ENCODE measurements around the gene AOC3. TPM values are rescaled to one million over a fixed set of nuclear protein-coding genes. Genes with fewer than 3 reads are reported as not detected.
"Not testable (repeated sequence)": the region's sequence is repeated elsewhere in the genome, so short reads cannot be mapped to it uniquely, and the experiment has no call there.

The AOC3 gene
- total RNA-seq, 1 experiment from 2014 or later: 0.17 TPM

DNA sequence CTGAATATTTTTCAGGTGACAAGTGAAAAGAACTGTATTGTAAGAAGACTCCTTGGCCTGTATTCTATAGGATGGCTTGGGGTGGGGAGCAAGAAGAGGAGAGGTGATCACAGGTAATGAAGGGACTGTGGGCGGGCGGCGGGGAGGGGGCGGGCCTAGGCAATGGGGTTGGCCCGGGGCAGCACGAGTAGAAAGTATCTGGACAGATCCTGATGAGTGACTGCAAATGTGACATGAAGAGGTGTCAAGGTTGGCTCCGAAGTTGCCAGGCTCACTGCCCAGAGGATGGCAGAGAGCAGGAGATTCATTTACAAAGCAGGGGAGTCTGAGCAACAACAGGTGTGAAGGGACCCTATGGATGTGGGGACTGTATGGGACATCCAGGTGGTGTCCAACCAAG lies 38.8 kb downstream of the AOC3 start:
- no peak for DNase-seq (ENCODE audit: low read depth)

DNA sequence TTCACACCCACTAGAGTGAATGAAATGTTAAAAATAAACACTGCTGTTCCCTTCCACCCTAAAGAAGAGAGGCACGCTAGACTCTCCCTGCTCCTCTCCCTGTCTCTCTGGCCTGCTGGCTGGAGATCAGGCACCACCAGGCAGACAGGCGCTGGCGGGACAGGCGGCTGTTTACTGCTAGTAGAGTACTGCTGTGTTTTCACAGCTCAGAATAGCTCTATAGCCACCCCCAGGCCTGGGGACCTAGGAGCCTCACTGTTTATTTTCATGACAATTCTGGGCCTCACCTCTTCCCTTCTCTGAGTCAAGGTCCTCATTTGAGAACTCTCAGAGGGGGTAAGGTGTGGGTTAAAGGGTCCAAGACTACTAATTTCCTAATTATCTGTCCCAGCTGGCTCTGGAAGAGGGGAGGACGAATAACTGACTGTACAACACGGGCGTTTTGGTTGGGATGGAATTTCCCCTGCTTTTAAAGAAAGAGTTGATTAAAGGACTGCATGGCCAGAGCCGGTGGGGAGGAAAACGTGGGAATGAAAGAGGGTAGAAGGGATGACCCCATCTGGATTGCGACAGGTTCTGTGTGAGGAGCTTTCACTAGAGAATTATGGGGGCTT lies 40.6 kb downstream of the AOC3 start:
- no peak for DNase-seq (ENCODE audit: low read depth)

DNA sequence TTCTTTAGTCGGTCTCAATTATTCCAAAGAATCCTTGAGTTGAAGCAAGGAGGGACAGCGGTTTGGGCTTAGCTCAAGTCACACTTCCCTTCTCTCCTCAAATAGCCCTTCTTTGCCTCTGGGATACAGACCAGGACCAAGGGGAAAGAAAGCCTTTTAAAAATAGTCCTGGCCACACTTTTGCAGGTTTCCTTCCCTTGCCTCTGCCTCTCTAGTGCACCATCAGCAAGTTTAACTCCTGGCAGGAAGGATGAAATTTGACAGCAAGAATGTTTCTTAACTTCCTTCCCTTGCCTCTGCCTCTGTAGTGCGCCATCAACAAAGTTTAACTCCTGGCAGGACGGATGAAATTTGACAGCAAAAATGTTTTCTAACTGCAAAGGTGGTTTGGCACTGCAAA lies 42.4 kb downstream of the AOC3 start:
- DNase-seq (ENCODE audit: low read depth): no peak

DNA sequence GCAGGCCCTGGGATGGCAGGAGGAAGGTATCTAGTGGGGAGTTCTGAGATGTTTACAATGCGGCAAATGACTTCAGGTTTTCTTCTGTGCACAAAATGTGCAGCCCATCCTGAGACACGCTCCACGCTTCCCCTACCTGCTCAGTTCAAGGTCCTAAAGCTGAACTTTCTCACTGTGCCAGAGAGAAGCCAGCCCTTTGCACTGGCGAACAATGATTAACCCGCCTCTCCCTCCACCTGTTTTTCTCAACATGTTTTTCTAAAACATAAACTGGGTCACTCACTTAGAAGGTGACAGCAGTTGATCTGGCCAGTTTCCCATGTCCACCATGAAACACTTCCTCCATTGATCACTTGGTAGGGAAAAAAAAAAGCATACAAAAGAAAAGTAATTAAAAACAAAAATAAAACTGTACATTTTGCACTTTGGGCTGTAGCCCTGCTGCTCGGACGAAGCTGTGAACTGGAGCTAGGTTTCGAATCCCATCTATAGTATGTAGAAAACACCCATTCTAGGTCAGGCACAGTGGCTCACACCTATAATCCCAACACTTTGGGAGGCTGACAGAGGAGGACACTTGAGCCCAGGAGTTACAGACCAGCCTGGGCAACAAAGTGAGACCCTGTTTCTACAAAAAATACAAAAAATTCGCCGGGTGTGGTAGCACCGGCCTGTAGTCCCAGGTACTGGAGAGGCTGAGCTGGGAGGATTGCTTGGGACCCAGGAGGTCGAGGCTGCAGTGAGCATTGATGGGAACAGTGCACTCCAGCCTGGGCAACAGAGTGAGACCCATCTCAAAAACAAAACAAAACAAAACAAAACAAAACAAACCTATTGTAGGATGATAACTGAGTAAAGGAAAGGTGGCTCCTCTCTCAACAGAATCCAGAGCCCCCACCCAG lies 43.5 kb downstream of the AOC3 start:
- no peak for DNase-seq (ENCODE audit: low read depth)

DNA sequence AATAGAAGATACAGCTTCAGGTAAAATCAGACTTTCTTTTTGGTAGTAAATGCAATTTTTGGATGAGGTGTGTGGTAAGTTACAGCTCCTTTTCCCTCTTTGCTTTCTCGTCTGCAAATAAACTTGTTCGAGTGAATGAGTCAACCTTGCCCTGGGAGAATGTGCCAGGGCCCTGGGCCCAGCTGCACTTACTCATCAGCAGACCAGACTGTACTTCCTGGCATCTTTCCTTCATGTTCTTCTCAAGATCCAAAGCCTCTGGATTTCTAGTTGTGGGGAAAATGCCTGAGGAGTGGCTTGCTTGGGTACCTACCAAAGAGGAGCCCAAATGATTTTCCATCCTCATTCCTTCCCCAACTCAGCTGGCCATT lies 44.2 kb downstream of the AOC3 start:
- DNase-seq (ENCODE audit: low read depth): peak; percentile 53

DNA sequence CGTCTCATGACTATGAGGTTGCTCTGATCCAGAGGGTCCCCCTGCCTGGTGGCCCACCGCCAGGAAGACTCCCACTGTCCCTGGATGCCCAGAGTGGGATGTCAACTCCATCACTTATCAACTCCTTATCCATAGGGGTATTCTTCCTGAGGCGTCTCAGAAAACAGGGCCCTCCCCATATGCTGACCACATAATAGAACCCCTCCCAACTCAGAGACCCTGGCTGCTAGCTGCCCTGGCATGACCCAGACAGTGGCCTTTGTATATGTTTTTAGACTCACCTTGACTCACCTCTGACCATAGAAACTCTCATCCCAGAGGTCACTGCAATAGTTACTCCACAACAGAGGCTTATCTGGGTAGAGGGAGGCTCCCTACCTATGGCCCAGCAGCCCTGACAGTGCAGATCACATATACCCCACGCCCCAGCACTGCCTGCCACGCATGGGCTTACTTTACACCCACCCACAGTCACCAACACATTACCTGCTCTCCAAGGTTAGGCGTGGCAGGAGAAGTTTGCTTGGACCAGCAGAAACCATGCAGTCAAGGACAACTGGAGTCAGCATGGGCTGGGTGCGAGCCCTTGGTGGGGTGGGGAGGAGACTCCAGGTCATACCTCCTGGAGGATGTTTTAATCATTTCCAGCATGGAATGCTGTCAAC lies 47.3 kb downstream of the AOC3 start:
- no peak for DNase-seq (ENCODE audit: low read depth)

DNA sequence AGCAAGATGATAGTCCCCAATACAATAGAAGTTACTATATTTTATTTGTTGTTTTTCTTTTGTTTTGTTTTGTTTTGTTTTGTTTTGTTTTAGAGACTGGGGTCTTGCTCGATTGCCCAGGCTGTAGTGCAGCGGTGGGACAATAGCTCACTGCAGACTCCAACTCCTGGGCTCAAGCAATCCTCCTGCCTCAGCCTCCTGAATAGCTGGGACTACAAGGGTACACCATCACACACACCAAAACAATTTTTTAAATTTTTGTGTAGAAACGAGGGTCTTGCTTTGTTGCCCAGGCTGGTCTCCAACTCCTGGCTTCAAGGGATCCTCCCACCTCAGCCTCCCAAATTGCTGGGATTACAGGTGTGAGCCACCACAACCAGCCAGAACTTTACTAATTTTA lies 49.0 kb downstream of the AOC3 start:
- not testable (repeated sequence) for DNase-seq (ENCODE audit: low read depth)

DNA sequence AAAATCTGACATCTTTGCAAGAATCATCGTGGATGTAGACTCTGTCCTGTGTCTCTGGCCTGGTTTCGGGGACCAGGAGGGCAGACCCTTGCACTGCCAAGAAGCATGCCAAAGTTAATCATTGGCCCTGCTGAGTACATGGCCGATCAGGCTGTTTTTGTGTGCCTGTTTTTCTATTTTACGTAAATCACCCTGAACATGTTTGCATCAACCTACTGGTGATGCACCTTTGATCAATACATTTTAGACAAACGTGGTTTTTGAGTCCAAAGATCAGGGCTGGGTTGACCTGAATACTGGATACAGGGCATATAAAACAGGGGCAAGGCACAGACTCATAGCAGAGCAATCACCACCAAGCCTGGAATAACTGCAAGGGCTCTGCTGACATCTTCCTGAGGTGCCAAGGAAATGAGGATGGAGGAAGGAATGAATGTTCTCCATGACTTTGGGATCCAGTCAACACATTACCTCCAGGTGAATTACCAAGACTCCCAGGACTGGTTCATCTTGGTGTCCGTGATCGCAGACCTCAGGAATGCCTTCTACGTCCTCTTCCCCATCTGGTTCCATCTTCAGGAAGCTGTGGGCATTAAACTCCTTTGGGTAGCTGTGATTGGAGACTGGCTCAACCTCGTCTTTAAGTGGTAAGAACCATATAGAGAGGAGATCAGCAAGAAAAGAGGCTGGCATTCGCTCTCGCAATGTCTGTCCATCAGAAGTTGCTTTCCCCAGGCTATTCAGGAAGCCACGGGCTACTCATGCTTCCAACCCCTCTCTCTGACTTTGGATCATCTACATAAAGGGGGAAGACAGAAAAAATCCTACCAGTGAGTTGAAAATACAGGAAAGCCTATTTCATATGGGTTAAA lies 49.7 kb downstream of the AOC3 start, which contains the start of gene G6PC1:
Gene G6PC1, plus strand, starts transcription at position 340 of the 872 bp plus-strand sequence. Its CDS starts 78 bp downstream, at position 418.
- DNase-seq (ENCODE audit: low read depth): no peak

DNA sequence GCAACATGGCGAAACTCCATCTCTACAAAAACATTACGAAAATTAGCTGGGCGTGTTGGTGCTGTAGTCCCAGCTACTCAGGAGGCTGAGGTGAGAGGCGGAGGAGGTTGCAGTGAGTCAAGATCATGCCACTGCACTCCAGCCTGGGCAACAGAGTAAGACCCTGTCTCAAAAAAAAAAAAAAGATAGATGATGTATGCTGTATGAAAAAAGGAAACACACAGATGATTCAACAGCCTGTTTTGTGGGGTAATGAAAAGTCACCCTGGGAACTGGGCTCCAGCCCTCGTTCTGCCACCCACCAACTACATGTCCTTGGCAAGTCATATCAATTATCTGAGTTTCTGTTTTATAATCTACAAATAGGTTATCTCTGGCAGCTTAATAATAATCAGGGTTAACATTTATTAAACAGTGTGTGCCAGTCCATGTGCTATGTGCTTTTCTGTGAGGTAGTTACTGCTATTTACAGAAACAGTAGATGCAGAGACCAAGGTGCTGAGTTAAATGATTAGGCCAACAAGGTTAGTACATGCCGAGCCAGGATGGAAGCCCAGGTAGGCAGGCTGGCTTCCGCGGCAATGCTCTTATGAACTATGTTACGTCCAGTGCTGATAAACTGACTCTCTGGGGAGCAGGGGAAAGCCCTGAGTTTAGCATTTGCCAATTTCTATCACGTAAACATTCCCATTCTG lies 50.7 kb downstream of the AOC3 start:
- no peak for DNase-seq (ENCODE audit: low read depth)

DNA sequence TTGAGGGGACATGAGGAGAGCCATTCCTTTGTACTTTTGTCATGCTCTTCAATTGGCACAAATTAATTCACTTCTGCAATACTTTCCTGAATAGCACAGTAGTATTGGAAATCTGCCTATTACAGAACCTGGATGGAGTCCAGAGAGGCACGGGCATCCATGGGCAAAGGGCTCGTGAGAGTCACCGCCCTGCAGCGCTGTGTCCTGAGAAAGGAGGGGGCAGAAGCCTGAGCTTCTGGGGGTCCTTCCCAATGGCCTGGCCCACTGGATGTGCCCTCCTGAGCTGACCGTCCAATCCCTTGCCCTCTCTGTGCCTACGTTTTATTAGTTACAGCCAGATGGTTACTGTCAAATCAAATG lies 53.1 kb downstream of the AOC3 start:
- DNase-seq (ENCODE audit: low read depth): no peak

DNA sequence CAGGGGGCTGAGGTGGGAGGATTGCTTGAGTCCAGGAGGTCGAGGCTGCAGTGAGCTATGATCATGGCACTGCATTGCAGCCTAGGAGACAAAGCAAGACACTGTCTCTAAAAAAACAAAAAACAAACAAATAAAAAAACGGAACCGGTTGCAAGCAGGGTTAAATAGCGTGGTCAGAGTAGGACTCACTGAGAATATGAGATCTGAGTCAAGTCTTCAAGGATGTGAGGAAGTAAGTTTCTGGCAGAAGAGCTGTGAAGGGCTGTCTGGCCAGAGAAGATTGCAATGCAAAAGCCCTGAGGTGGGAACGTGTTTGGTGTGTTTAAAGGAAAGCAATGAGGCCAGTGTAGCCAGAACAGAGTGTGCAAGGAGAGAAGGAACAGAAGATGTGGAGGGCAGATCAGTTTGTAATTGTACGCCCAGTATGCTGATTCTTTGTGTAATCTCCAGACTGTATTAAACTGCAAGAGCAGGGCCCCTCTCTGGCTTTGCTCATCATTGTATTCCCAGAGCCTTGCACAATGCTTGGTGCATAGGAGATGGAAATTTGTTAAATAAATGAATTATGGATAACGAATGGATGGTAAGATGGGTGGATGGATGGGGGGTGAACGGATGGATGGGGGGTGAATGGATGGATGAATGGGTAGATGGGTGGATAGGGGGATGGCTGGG lies 55.9 kb downstream of the AOC3 start:
- no peak for DNase-seq (ENCODE audit: low read depth)

Other genes with a start within 250 kb of the AOC3 start
- gene RETREG3, start 241.8 kb upstream of the AOC3 start, total RNA-seq (2014; rRNA removed): 33.2 and 35.5 TPM in 2 replicates
- gene TUBG1, start 241.5 kb upstream of the AOC3 start, total RNA-seq (2014; rRNA removed): 144 and 154 TPM in 2 replicates
- 30.7 and 35.4 TPM in 2 replicates for gene TUBG2, start 191.9 kb upstream of the AOC3 start, total RNA-seq (2014; rRNA removed)
- gene PLEKHH3, start 174.2 kb upstream of the AOC3 start, total RNA-seq (2014; rRNA removed): 18.7 and 20.4 TPM in 2 replicates
- 0.58 and 1.0 TPM in 2 replicates for gene CCR10, start 169.4 kb upstream of the AOC3 start, total RNA-seq (2014; rRNA removed)
- gene CNTNAP1, start 168.7 kb upstream of the AOC3 start, total RNA-seq (2014; rRNA removed): 7.1 and 9.0 TPM in 2 replicates
- 13.3 and 16.2 TPM in 2 replicates for gene EZH1, start 106.2 kb upstream of the AOC3 start, total RNA-seq (2014; rRNA removed)
- gene RAMP2, start 90.0 kb upstream of the AOC3 start, total RNA-seq (2014; rRNA removed): 0.26 and 0.92 TPM in 2 replicates
- 67.5 and 71.0 TPM in 2 replicates for gene VPS25, start 77.8 kb upstream of the AOC3 start, total RNA-seq (2014; rRNA removed)
- not detected in 2 replicates for gene WNK4, start 70.6 kb upstream of the AOC3 start, total RNA-seq (2014; rRNA removed)
- 77.6 and 84.1 TPM in 2 replicates for gene COA3, start 52.5 kb upstream of the AOC3 start, total RNA-seq (2014; rRNA removed)
- 0.13 TPM in 1 of 2 replicates, not detected in the other for gene CNTD1, start 52.3 kb upstream of the AOC3 start, total RNA-seq (2014; rRNA removed)
- 85.5 and 89.4 TPM in 2 replicates for gene BECN1, start 26.9 kb upstream of the AOC3 start, total RNA-seq (2014; rRNA removed)
- gene PSME3, start 17.8 kb upstream of the AOC3 start, total RNA-seq (2014; rRNA removed): 160 and 172 TPM in 2 replicates
- gene AOC2, start 6.6 kb upstream of the AOC3 start, total RNA-seq (2014; rRNA removed): 0.11 and 0.45 TPM in 2 replicates
- not detected in 2 replicates for gene G6PC1, start 49.6 kb downstream of the AOC3 start, total RNA-seq (2014; rRNA removed)
- gene AARSD1, start 113.3 kb downstream of the AOC3 start, total RNA-seq (2014; rRNA removed): 20.5 and 25.0 TPM in 2 replicates
- 2.4 and 5.5 TPM in 2 replicates for gene PTGES3L, start 128.9 kb downstream of the AOC3 start, total RNA-seq (2014; rRNA removed)
- gene RUNDC1, start 129.4 kb downstream of the AOC3 start, total RNA-seq (2014; rRNA removed): 9.4 and 9.6 TPM in 2 replicates
- gene RPL27, start 147.2 kb downstream of the AOC3 start, total RNA-seq (2014; rRNA removed): 676 and 967 TPM in 2 replicates
- 12.6 and 26.3 TPM in 2 replicates for gene IFI35, start 155.6 kb downstream of the AOC3 start, total RNA-seq (2014; rRNA removed)
- 248 and 297 TPM in 2 replicates for gene VAT1, start 171.2 kb downstream of the AOC3 start, total RNA-seq (2014; rRNA removed)
- 0.06 TPM in 1 of 2 replicates, not detected in the other for gene RND2, start 174.0 kb downstream of the AOC3 start, total RNA-seq (2014; rRNA removed)